HEK293 (cell line): ENCODE results near the gene GAB3.

ENCODE experiments used
- BCL11A ChIP-seq: fragments of 450-650 bp; formaldehyde crosslinking; IDR thresholded peaks from 2 replicates; pipeline ENCODE4 v1.5.1; 2016; ENCODE audit warnings: low read depth, missing biosample characterization, missing genetic modification characterization
- CTCF ChIP-seq: fragments of 450-650 bp; formaldehyde crosslinking; IDR thresholded peaks from 2 replicates; pipeline ENCODE4 v1.5.1; 2016; ENCODE audit warnings: missing biosample characterization, missing genetic modification characterization
- OSR2 ChIP-seq: fragments of 450-650 bp; formaldehyde crosslinking; IDR thresholded peaks from 2 replicates; pipeline ENCODE4 v1.5.1; 2016; ENCODE audit warnings: missing biosample characterization, missing genetic modification characterization
- ZNF121 ChIP-seq: fragments of 450-650 bp; formaldehyde crosslinking; IDR thresholded peaks from 2 replicates; pipeline ENCODE4 v1.5.1; 2016; ENCODE audit warnings: missing biosample characterization, missing genetic modification characterization
- ZNF274 ChIP-seq, 2 experiments: fragments of 200-500 bp in 1 of 2; fragments of 450-650 bp in 1 of 2; sonication (Bioruptor generic) in 1 of 2; formaldehyde crosslinking in 1 of 2; IDR thresholded peaks; 2 replicates each; pipeline versions ENCODE4 v1.5.1 to v1.6.1; 2014 to 2016; ENCODE audit warnings: borderline replicate concordance in 1 of 2, inconsistent platforms in 1 of 2, low read length in 1 of 2, missing biosample characterization in 1 of 2, missing genetic modification characterization in 1 of 2
- ZNF571 ChIP-seq: fragments of 450-650 bp; formaldehyde crosslinking; IDR thresholded peaks from 2 replicates; pipeline ENCODE4 v1.5.0; 2017; ENCODE audit warnings: missing biosample characterization, missing genetic modification characterization
- ZXDB ChIP-seq: fragments of 450-650 bp; formaldehyde crosslinking; IDR thresholded peaks from 2 replicates; pipeline ENCODE4 v1.5.1; 2016; ENCODE audit warnings: missing biosample characterization, missing genetic modification characterization

- TF ChIP-seq ZNF274 (IDR thresholded peaks at IDR 0.05; ENCODE audit: low read length) (no peak), ZNF274 (tag by site-specific recombination; IDR thresholded peaks at IDR 0.05; ENCODE audit: borderline replicate concordance) (no peak), BCL11A (tag by site-specific recombination) (no peak), ZXDB (tag by site-specific recombination) (no peak), ZNF121 (no peak), CTCF (tag by site-specific recombination) (no peak), ZNF571 (tag by site-specific recombination) (no peak), OSR2 (no peak)
Observed at GRCh38 chrX:154720067-154720466, 30.8 kb downstream of the GAB3 start.
